Trophoblast cell (in vitro differentiated cells and primary cell): ENCODE measurements around the gene SMG6.

Source experiments
- DNase-seq, 2 donors: peaks; one replicate each; pipeline ENCODE4 v3.0.0-alpha.2; 2016
- H2AFZ ChIP-seq: 2 replicates; pipeline ENCODE4 v1.6.1; 2013; ENCODE audit warnings: low read length, moderate library complexity, mild to moderate bottlenecking; ENCODE audit not compliant: insufficient read depth, poor library complexity
- H2AK5ac ChIP-seq: 2 replicates; pipeline ENCODE4 v1.6.1; 2013; ENCODE audit warnings: mild to moderate bottlenecking, low read length
- H2BK120ac ChIP-seq: 2 replicates; pipeline ENCODE4 v1.6.1; 2013; ENCODE audit warnings: low read length, mild to moderate bottlenecking, moderate library complexity; ENCODE audit not compliant: insufficient read depth, poor library complexity
- H2BK12ac ChIP-seq: 2 replicates; pipeline ENCODE4 v1.6.1; 2013; ENCODE audit warnings: mild to moderate bottlenecking, low read length, moderate library complexity
- H2BK5ac ChIP-seq: 2 replicates; pipeline ENCODE4 v1.6.1; 2013; ENCODE audit warnings: low read length, low read depth, moderate library complexity, mild to moderate bottlenecking; ENCODE audit not compliant: poor library complexity
- H3K14ac ChIP-seq: 2 replicates; pipeline ENCODE4 v1.6.1; 2013; ENCODE audit warnings: mild to moderate bottlenecking, low read length
- H3K18ac ChIP-seq: 2 replicates; pipeline ENCODE4 v1.6.1; 2013; ENCODE audit warnings: mild to moderate bottlenecking, low read length
- H3K23ac ChIP-seq: 2 replicates; pipeline ENCODE4 v1.6.1; 2013; ENCODE audit warnings: low read length
- H3K27ac ChIP-seq: 2 replicates; pipeline ENCODE4 v1.5.1; 2013; ENCODE audit warnings: low read depth, mild to moderate bottlenecking, inconsistent platforms, low read length, moderate library complexity
- H3K27me3 ChIP-seq: 2 replicates; pipeline ENCODE4 v1.6.1; 2013; ENCODE audit warnings: inconsistent platforms, mild to moderate bottlenecking, low read length, moderate library complexity; ENCODE audit not compliant: insufficient read depth
- H3K36me3 ChIP-seq, 2 experiments: 1 replicate in 1 of 2; 2 replicates in 1 of 2; pipeline ENCODE4 v1.6.1; 2013; ENCODE audit warnings: low read length in 2 of 2, mild to moderate bottlenecking in 2 of 2, moderate library complexity in 1 of 2; ENCODE audit not compliant: insufficient read depth in 2 of 2, control insufficient read depth in 1 of 2
- H3K4ac ChIP-seq: 2 replicates; pipeline ENCODE4 v1.6.1; 2013; ENCODE audit warnings: low read depth, mild to moderate bottlenecking, low read length, moderate library complexity
- H3K4me1 ChIP-seq, 2 experiments: 1 replicate in 1 of 2; 2 replicates in 1 of 2; pipeline ENCODE4 v1.6.1; 2013; ENCODE audit warnings: low read length in 2 of 2, mild to moderate bottlenecking in 2 of 2, moderate library complexity in 1 of 2; ENCODE audit not compliant: insufficient read depth in 2 of 2, control insufficient read depth in 1 of 2
- H3K4me2 ChIP-seq: 2 replicates; pipeline ENCODE4 v1.6.1; 2013; ENCODE audit warnings: inconsistent platforms, mild to moderate bottlenecking, low read length, moderate library complexity
- H3K4me3 ChIP-seq: 2 replicates; pipeline ENCODE4 v1.5.1; 2013; ENCODE audit warnings: mild to moderate bottlenecking, low read depth, low read length, inconsistent platforms
- H3K79me1 ChIP-seq: one replicate; pipeline ENCODE4 v1.6.1; 2013; ENCODE audit warnings: low read length
- H3K79me2 ChIP-seq: 2 replicates; pipeline ENCODE4 v1.6.1; 2013; ENCODE audit warnings: low read length, mild to moderate bottlenecking; ENCODE audit not compliant: control insufficient read depth, insufficient read depth, poor library complexity
- H3K9ac ChIP-seq: 2 replicates; pipeline ENCODE4 v1.6.1; 2013; ENCODE audit warnings: mild to moderate bottlenecking, low read length
- H3K9me3 ChIP-seq: 2 replicates; pipeline ENCODE4 v1.6.1; 2013; ENCODE audit warnings: low read depth, mild to moderate bottlenecking, control low read depth, inconsistent platforms, low read length; ENCODE audit not compliant: insufficient read depth
- H4K12ac ChIP-seq: 2 replicates; pipeline ENCODE4 v1.6.1; 2013; ENCODE audit warnings: low read depth, mild to moderate bottlenecking, low read length, moderate library complexity
- H4K8ac ChIP-seq: 2 replicates; pipeline ENCODE4 v1.6.1; 2013; ENCODE audit warnings: low read depth, mild to moderate bottlenecking, low read length, moderate library complexity
- H4K91ac ChIP-seq: one replicate; pipeline ENCODE4 v1.6.1; 2013; ENCODE audit warnings: low read depth, mild to moderate bottlenecking, low read length, moderate library complexity
- WGBS: extraction: QIAGEN DNeasy Blood & Tissue Kit; methylation state at CpG from one replicate; pipeline ENCODE4 v1.1.7; 2013; ENCODE audit warnings: missing lambda C conversion rate; ENCODE audit not compliant: insufficient read length, insufficient coverage; ENCODE audit errors: extremely low coverage; 5-methylcytosine and 5-hydroxymethylcytosine counted together

Gene SMG6

GRCh38 chr17:2042390-2042847 lies 261.2 kb downstream of the SMG6 start:
- Histone ChIP-seq H3K4me2 (peak overlapping the region; percentile 82), H3K9me3 (no peaks in the 10 kb centered on the region), H3K23ac (no peak overlapping the region), H4K8ac (peak overlapping the region; percentile 96), H3K79me1 (peaks cover 11% of the 10 kb centered on the region), H3K4me1 (peaks cover 14 to 19% of the 10 kb centered on the region in 2 experiments), H3K18ac (peak overlapping the region; percentile 88), H2AK5ac (peak overlapping the region; percentile 86), H4K91ac (peak overlapping the region; percentile 89), H3K79me2 (peaks cover 5% of the 10 kb centered on the region), H3K9ac (peak overlapping the region; percentile 84), H3K27me3 (no peaks in the 10 kb centered on the region), H3K4ac (peak overlapping the region; percentile 28), H4K12ac (peak overlapping the region; percentile 90), H3K14ac (peak overlapping the region; percentile 81), H3K4me3 (peak overlapping the region; percentile 73), H3K27ac (peak overlapping the region; percentile 14), H2BK12ac (no peak overlapping the region), H3K36me3 (peaks cover 3 to 13% of the 10 kb centered on the region in 2 experiments), H2AFZ (peak overlapping the region; percentile 77), H2BK5ac (peak overlapping the region; percentile 71), H2BK120ac (peak overlapping the region; percentile 77)
- DNase-seq: no peak
- whole genome bisulfite sequencing: no CpG with 5 or more reads among the region's 17 CpGs

GRCh38 chr17:2041561-2042389 lies 261.8 kb downstream of the SMG6 start, which contains the start of gene OVCA2:
Gene OVCA2 (plus strand): TSS chr17:2042022. CDS start chr17:2042048, 26 bp downstream.
- Histone ChIP-seq H4K12ac (peak within 1 kb of the TSS; percentile 90), H3K27me3 (no peaks in the 10 kb centered on the region), H2BK12ac (no peak within 1 kb of the TSS), H2AFZ (peak within 1 kb of the TSS; percentile 77), H3K36me3 (peaks cover 8 to 15% of the 10 kb centered on the region in 2 experiments), H3K18ac (peak within 1 kb of the TSS; percentile 88), H3K9ac (peak within 1 kb of the TSS; percentile 84), H3K4ac (peak within 1 kb of the TSS; percentile 28), H3K4me2 (peak within 1 kb of the TSS; percentile 82), H3K9me3 (no peaks in the 10 kb centered on the region), H4K8ac (peak within 1 kb of the TSS; percentile 96), H2BK5ac (peak within 1 kb of the TSS; percentile 71), H2BK120ac (peak within 1 kb of the TSS; percentile 77), H3K79me2 (peaks cover 5% of the 10 kb centered on the region), H2AK5ac (peak within 1 kb of the TSS; percentile 86), H3K27ac (peak within 1 kb of the TSS; percentile 14), H3K4me3 (peak within 1 kb of the TSS; percentile 88), H3K79me1 (peaks cover 11% of the 10 kb centered on the region), H3K14ac (peak within 1 kb of the TSS; percentile 81), H4K91ac (peak within 1 kb of the TSS; percentile 89), H3K23ac (no peak within 1 kb of the TSS), H3K4me1 (peaks cover 14 to 19% of the 10 kb centered on the region in 2 experiments)
- no CpG with 5 or more reads among the region's 93 CpGs for WGBS
- DNase-seq: peak; percentile 96 to 99

GRCh38 chr17:2040942-2041560 lies 262.5 kb downstream of the SMG6 start:
- Histone ChIP-seq H3K9ac (peak overlapping the region; percentile 11), H2AK5ac (peak overlapping the region; percentile 11), H3K79me2 (peaks cover 5% of the 10 kb centered on the region), H3K79me1 (peaks cover 11% of the 10 kb centered on the region), H2AFZ (peak overlapping the region; percentile 68), H3K4me2 (peak overlapping the region; percentile 82), H4K91ac (peak overlapping the region; percentile 22), H3K27me3 (no peaks in the 10 kb centered on the region), H3K4ac (no peak overlapping the region), H4K12ac (peak overlapping the region; percentile 9), H4K8ac (peak overlapping the region; percentile 68), H3K27ac (no peak overlapping the region), H3K23ac (no peak overlapping the region), H2BK5ac (no peak overlapping the region), H2BK120ac (no peak overlapping the region), H3K4me3 (peak overlapping the region; percentile 88), H2BK12ac (no peak overlapping the region), H3K36me3 (peaks cover 11 to 19% of the 10 kb centered on the region in 2 experiments), H3K4me1 (peaks cover 14 to 19% of the 10 kb centered on the region in 2 experiments), H3K18ac (no peak overlapping the region), H3K14ac (peak overlapping the region; percentile 12), H3K9me3 (no peaks in the 10 kb centered on the region)
- DNase-seq: no peak
- no CpG with 5 or more reads among the region's 16 CpGs for WGBS

- no CpG with 5 or more reads among the region's 7 CpGs for WGBS
- Histone ChIP-seq H3K4ac (no peak overlapping the region), H4K12ac (no peak overlapping the region), H2BK12ac (no peak overlapping the region), H3K27ac (no peak overlapping the region), H3K4me3 (no peak overlapping the region), H3K14ac (no peak overlapping the region), H3K4me1 (peaks cover 14 to 19% of the 10 kb centered on the region in 2 experiments), H3K79me1 (peaks cover 11% of the 10 kb centered on the region), H2BK120ac (no peak overlapping the region), H3K27me3 (no peaks in the 10 kb centered on the region), H3K9ac (no peak overlapping the region), H4K8ac (no peak overlapping the region), H2AK5ac (no peak overlapping the region), H2BK5ac (no peak overlapping the region), H3K18ac (no peak overlapping the region), H2AFZ (no peak overlapping the region), H3K79me2 (peaks cover 5% of the 10 kb centered on the region), H3K4me2 (no peak overlapping the region), H3K23ac (no peak overlapping the region), H3K9me3 (no peaks in the 10 kb centered on the region), H4K91ac (no peak overlapping the region), H3K36me3 (peaks cover 11 to 22% of the 10 kb centered on the region in 2 experiments)
- no peak for DNase-seq
Observed at GRCh38 chr17:2040219-2040827, 263.3 kb downstream of the SMG6 start.
